Measurements from ENCODE around the gene MTFR1L. TPM values are rescaled to one million over a fixed set of nuclear protein-coding genes. Genes with fewer than 3 reads are reported as not detected.
A peak's percentile ranks its signal among the peaks of the same experiment; 100 is the strongest.
"Not testable (repeated sequence)": the region's sequence is repeated elsewhere in the genome, so short reads cannot be mapped to it uniquely, and the experiment has no call there.

The MTFR1L gene
- total RNA-seq, 2 donors from 2014 or later: 45.6 to 59.6 TPM

GRCh38 chr1:25816112-25816718 lies 3.5 kb upstream of the MTFR1L start:
- intact Hi-C loops (cut with DNase I): loop anchor here in 1 of 2 donors (1.0 kb wide), 1 partner anchor 19 kb away; no protein-coding TSS in a partner anchor

DNA sequence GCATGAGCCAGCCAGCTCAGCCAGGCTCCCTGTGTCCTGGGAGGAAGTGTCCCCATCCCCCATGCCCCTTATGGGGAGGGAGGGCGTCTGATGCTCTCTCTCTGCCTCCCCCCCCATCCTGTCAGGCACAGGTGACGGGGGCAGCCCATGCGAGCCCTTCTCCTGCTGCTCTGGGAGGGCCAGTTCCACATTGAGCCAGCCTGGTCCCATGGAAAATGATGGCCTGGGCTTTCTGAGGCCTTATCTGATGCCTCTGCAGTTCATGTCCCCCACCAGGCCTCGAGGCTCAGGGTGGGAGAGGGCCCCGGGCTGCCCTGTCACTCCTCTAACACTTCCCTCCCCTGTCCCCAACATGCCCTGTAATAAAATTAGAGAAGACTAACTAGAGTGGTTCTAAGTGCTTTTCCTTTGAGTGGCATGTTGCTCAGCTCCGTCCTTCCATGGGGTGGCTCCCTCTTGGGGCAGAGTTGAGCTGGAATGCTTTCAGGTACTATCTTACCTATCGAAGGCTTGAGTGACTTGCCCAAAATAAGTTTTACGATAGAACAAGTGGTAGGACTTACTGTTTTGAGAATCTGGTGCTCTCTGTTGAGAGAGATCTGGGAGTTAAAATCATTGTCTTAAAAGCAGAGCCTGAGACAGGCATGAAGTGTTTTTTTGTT lies 1.8 kb upstream of the MTFR1L start:
- peak; percentile 75 for DNase-seq (ENCODE audit: low spot score)
- intact Hi-C loops (cut with DNase I): no loop called here

More at GRCh38 chr1:25816112-25816718, 3.5 kb upstream of the MTFR1L start:
- no peak for DNase-seq (ENCODE audit: low spot score)

DNA sequence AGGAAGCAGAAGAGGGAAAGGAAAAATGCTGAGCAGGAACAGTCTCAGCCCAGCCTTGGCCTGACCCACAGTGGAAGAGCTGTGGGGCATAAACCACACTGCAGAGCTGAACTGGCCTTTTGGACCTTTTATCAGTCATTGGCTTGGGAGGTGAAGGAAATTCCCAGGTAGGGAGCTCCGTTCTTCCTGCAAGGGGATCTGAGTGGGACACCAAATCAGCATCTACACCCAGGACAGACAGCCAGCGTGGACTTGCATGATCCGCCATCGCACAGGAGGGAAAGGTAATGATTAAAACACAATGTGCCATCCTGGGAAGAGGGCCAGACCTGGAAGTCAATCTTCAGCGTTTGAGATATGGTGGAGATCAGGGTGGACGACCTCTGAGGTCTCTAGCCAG lies 1.2 kb upstream of the MTFR1L start:
- no peak for DNase-seq (ENCODE audit: low spot score)
- intact Hi-C loops (cut with DNase I): no loop called here

DNA sequence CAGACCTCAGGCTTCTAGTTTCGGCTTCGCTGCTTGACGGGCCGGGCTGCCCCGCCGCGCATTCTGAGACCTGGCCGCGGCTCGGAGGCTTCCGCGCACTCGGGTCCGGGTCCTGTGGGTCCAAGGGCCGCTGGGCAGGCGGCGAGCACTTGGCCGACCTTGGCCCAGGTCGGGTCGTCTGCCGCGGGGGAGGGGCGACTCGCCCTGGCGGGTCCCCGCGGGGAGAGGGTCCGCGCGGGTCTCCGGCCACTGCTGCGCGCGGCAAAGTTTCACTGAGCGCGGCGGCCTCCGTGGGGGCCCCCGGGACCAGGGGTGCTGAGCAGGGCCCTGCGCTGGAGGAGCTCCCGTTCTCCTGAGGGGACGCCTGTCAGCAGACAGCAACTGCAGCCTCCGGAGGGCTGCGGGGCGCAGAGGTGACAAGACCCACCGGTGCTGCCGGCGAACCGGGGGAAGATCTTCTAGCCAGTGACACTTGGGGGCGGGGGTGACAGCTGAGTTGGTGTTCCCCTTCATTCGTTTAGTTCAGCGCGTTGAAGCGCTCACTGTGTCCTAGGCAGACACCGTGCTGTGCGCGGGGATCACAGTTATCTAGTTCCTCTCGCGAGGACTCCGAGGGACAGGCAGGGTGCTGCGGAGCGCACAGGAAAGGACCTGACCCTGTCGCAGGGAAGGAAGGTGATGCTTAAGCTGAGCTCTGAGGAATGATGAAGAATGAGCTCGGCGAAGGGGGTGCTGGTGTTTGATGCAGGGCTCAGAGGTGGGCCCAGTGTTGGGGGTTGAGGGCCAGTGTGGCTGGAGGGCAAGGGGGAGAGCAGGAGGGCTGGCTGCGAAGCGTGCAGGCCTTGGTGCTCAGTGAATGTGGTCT lies 725 bp downstream of the MTFR1L start:
- no peak for DNase-seq (ENCODE audit: low spot score)
- intact Hi-C loops (cut with DNase I): no loop called here

- intact Hi-C loops (cut with DNase I): no loop called here
Observed at GRCh38 chr1:25821112-25821476, 1.3 kb downstream of the MTFR1L start.

GRCh38 chr1:25821630-25822091 lies 1.9 kb downstream of the MTFR1L start:
- intact Hi-C loops (cut with DNase I): no loop called here
- DNase-seq (ENCODE audit: low spot score): no peak

More at GRCh38 chr1:25821112-25821476, 1.3 kb downstream of the MTFR1L start:
- DNase-seq (ENCODE audit: low spot score): no peak

DNA sequence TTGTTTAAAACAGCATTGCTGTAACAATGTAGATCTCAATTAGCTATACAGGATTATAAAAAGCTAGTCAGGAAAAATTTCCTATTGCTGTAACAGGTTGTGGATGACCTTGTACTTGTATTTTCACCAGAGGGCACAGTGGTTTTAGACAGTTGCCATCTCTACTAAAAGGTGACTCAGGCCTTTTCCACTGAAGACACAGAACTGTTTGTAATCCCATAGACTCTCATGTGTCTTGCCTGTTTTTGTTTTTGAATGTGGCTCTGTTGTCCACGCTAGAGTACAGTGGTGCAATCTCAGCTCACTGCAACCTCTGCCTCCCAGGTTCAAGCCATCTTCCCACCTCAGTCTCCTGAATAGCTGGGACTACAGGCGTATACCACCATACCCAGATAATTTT lies 5.9 kb downstream of the MTFR1L start:
- intact Hi-C loops (cut with DNase I): no loop called here
- no peak for DNase-seq (ENCODE audit: low spot score)

GRCh38 chr1:25826571-25826970 lies 6.8 kb downstream of the MTFR1L start:
- intact Hi-C loops (cut with DNase I): no loop called here
- no peak for DNase-seq (ENCODE audit: low spot score)

DNA sequence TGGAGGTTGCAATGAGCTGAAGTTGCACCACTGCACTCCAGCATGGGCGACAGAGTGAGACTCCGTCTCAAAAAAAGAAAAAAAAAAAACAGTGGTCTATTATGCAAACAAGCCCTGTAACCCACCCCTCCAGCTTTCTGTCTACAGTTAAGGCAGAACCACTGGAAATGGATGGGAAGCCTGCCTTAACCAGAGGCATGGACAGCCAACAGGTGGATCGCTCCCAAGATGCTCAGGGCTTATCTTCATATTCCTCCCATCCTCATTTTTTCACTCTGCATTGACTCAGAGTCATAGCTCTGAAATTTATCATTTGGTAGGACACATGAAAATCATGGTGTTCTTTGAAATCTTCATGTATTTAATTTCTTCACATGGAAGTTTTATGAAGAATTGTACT lies 8.7 kb downstream of the MTFR1L start:
- DNase-seq (ENCODE audit: low spot score): no peak
- intact Hi-C loops (cut with DNase I): no loop called here

DNA sequence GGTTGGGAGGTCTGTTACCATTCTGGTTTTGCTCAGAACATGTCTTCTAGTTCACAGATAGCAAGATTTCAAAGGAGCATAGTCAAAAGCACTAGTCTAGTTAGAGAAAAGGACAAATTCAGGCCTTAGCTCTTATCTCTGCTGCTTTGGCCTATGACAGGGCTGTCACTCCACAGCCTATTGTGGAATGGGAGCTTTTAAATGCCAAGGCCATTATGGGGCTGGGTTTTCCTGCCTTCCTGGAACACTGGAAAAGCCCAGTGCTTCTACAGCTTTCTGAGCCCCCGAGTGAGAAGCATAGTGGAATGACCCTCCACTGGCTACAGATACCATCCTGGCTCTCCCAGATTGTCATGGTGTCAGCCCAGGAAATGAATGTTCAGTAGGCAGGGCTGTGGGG lies 9.3 kb downstream of the MTFR1L start:
- intact Hi-C loops (cut with DNase I): no loop called here
- no peak for DNase-seq (ENCODE audit: low spot score)

DNA sequence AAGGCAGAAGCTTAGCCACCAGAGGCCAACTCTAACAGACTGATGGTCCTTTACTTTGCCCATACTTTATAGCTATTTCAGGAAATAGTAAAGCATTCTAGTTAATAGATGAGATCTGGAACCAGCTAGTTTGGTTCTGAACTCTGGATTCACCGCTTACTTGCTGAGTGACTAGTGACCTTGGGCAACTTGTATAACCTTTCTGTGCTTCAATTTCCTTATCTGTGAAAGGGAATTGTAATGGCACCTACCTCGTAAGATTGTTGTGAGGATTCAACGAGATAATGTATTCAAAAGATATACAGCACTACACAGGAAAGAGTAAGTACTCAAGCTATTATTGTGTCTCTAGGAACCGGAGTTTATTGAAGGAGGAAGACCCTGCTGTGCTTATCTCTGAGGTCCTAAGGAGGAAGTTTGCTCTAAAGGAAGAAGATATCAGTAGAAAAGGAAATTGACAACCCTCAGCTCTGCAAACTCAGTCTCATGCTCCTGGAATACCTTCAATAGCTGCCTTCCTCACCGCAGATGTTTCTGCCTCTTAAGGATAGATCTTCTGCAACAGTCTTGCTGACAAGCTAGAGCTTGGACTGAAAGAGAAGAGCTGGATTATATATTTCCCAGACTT lies 11.9 kb downstream of the MTFR1L start:
- no peak for DNase-seq (ENCODE audit: low spot score)
- intact Hi-C loops (cut with DNase I): no loop called here

GRCh38 chr1:25832336-25833037 lies 12.7 kb downstream of the MTFR1L start:
- intact Hi-C loops (cut with DNase I): no loop called here
- no peak for DNase-seq (ENCODE audit: low spot score)

- intact Hi-C loops (cut with DNase I): no loop called here
- no peak for DNase-seq (ENCODE audit: low spot score)
Observed at GRCh38 chr1:25833158-25833557, 13.4 kb downstream of the MTFR1L start.

DNA sequence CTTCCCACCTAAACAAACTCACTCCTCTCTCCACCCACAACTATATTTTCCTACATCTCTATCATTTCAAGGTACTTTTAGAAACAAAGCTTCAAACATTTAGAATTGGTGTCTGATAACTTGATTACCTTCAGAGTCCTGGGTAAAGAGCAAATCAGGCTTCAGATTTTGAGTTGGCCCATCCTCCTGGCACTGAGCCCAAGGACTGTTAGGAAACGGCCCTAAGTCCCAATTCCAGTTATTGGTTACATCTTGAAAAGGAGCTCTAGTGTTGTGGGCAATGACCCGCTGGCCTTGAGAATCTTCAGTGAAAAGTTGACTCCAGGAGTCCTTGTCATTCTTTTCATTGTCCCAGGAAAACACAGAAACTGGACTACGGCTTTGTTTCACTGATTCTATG lies 15.1 kb downstream of the MTFR1L start:
- DNase-seq (ENCODE audit: low spot score): no peak
- intact Hi-C loops (cut with DNase I): no loop called here

GRCh38 chr1:25836695-25837094 lies 16.9 kb downstream of the MTFR1L start:
- intact Hi-C loops (cut with DNase I): no loop called here
- DNase-seq (ENCODE audit: low spot score): no peak

- intact Hi-C loops (cut with DNase I): no loop called here
Observed at GRCh38 chr1:25837262-25837875, 17.6 kb downstream of the MTFR1L start.

GRCh38 chr1:25839808-25840207 lies 20.1 kb downstream of the MTFR1L start:
- intact Hi-C loops (cut with DNase I); DNase-seq (ENCODE audit: low spot score): not testable (repeated sequence)

More at GRCh38 chr1:25837262-25837875, 17.6 kb downstream of the MTFR1L start:
- DNase-seq (ENCODE audit: low spot score): no peak

GRCh38 chr1:25843483-25843882 lies 23.7 kb downstream of the MTFR1L start:
- intact Hi-C loops (cut with DNase I): no loop called here
- no peak for DNase-seq (ENCODE audit: low spot score)

Data from posterior vena cava (tissue), 2 donors.